A673 (cell line): ENCODE measurements around the gene CMBL.

Experiments
- EZH2 ChIP-seq: fragments of 200-600 bp; sonication (generic); IDR thresholded peaks from 2 replicates; pipeline ENCODE4 v1.6.1; 2017; ENCODE audit warnings: borderline replicate concordance, low read depth, mild to moderate bottlenecking, mixed read lengths, antibody characterized with exemption, low read length; ENCODE audit not compliant: poor library complexity, severe bottlenecking
- TF ChIP-seq, protein P1 (sequence below): fragments of 300-800, 200-600 bp; sonication (generic); conservative IDR thresholded peaks from 2 replicates; pipeline ENCODE4 v1.5.1; 2017; ENCODE audit warnings: low read depth, mild to moderate bottlenecking, antibody characterized with exemption, low read length, moderate library complexity, mixed read lengths

DNA sequence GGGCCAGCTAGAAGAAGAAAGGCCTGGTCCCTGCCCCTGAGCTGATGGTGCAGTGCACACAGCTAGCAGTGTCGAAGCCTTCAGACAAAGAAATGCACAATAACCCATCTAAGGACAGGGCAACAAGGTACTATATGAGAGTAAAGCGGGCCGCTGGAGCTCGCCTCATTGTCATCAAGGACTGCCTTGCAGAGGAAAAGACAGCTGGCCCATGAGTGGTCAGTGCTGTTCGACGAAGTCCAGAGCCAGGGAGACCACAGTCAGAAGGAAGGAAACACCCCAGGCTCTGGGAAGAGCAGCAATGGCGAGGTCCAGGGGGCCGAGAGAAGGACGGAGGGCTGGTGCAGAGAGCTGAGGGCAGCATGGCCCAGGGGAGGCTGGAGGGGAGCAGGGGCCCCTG lies 75.3 kb downstream of the CMBL start:
- TF ChIP-seq, protein P1, sequence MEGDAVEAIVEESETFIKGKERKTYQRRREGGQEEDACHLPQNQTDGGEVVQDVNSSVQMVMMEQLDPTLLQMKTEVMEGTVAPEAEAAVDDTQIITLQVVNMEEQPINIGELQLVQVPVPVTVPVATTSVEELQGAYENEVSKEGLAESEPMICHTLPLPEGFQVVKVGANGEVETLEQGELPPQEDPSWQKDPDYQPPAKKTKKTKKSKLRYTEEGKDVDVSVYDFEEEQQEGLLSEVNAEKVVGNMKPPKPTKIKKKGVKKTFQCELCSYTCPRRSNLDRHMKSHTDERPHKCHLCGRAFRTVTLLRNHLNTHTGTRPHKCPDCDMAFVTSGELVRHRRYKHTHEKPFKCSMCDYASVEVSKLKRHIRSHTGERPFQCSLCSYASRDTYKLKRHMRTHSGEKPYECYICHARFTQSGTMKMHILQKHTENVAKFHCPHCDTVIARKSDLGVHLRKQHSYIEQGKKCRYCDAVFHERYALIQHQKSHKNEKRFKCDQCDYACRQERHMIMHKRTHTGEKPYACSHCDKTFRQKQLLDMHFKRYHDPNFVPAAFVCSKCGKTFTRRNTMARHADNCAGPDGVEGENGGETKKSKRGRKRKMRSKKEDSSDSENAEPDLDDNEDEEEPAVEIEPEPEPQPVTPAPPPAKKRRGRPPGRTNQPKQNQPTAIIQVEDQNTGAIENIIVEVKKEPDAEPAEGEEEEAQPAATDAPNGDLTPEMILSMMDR: no peak
- no peak for TF ChIP-seq EZH2
